Adrenal gland (tissue), 12 donors: ENCODE measurements around the gene FAM193B. TPM values are rescaled to one million over a fixed set of nuclear protein-coding genes. Genes with fewer than 3 reads are reported as not detected.

ENCODE experiments used
- DNase-seq, 7 donors: peaks; one replicate each; pipeline ENCODE4 v3.0.0-alpha.2; 2019 to 2020
- H3K27ac ChIP-seq, 5 donors: fragments of 200-600 bp; sonication (generic) in 4 of 5; 1 replicate in 3 of 5; 2 replicates in 2 of 5; pipeline versions ENCODE4 v1.5.1 to v1.8.0; 2016 to 2020; ENCODE audit warnings: mild to moderate bottlenecking in 1 of 5
- H3K27me3 ChIP-seq: fragments of 200-600 bp; 2 replicates; pipeline ENCODE4 v1.8.0; 2021
- H3K36me3 ChIP-seq, 2 donors: fragments of 200-600 bp; replicated peaks in 1 of 2; 1 replicate in 1 of 2; 2 replicates in 1 of 2; pipeline versions ENCODE4 v1.5.1 to v1.8.0; 2018 to 2022
- H3K4me1 ChIP-seq, 2 donors: fragments of 200-600 bp; replicated peaks in 1 of 2; 1 replicate in 1 of 2; 2 replicates in 1 of 2; pipeline versions ENCODE4 v1.5.1 to v1.8.0; 2018 to 2021
- H3K4me3 ChIP-seq, 4 donors: fragments of 200-600 bp; sonication (generic) in 3 of 4; one replicate each; pipeline ENCODE4 v1.5.1; 2016 to 2018
- H3K9me3 ChIP-seq, 3 donors: fragments of 200-600 bp; sonication (generic) in 1 of 3; replicated peaks in 1 of 3; 1 replicate in 2 of 3; 2 replicates in 1 of 3; pipeline versions ENCODE4 v1.5.1 to v1.8.0; 2016 to 2021
- POLR2A ChIP-seq, 2 donors: fragments of 450-650 bp; IDR thresholded peaks; one replicate each; pipeline ENCODE4 v1.6.1; 2017; ENCODE audit warnings: antibody characterized with exemption in 2 of 2, mild to moderate bottlenecking in 2 of 2, moderate library complexity in 1 of 2
- WGBS, 4 donors: extraction: QIAGEN DNeasy Blood & Tissue Kit in 2 of 4; methylation state at CpG; one replicate each; pipeline versions ENCODE4 v1.1.5 to v1.1.7; 2013 to 2017; 5-methylcytosine and 5-hydroxymethylcytosine counted together
- intact Hi-C, 2 donors: fragments of 100-400 bp; cut with DNase I; formaldehyde crosslinking; loops; one replicate each; pipeline versions ENCODE4 v1.14.1 to v1.15.0; 2022 to 2023
- polyA plus RNA-seq, 3 donors: library from polyadenylated mRNA; stranded (reverse); fragments of 200-250 nt in 2 of 3; fragments of 350-450 nt in 1 of 3; fragmentation: Illumina TruSeq in 1 of 3; extraction: RNeasy Lipid Tissue Mini Kit (QIAGEN cat#74804) in 1 of 3; gene quantifications; one replicate each; pipeline ENCODE4 v1.2.3, GENCODE V29; 2013 to 2014
- total RNA-seq, 9 donors: library from RNA; depleted of rRNA in 4 of 9; stranded (reverse); fragments of >200 nt in 4 of 9; fragments of 120-200 nt in 1 of 9; fragmentation: NEBNext Ultra II Directional in 1 of 9; extraction: Animal tissue kit (Norgen Biotek cat#: 25700) in 1 of 9; gene quantifications; one replicate each; pipeline versions ENCODE4 v1.1.0 to v1.2.4, GENCODE V29; 2013 to 2023
- TF ChIP-seq, protein P1 (sequence below), 6 experiments: fragments of 450-650 bp in 4 of 6; fragments of 200-600 bp in 2 of 6; sonication (generic) in 1 of 6; IDR thresholded peaks; 1 replicate in 5 of 6; 2 replicates in 1 of 6; pipeline versions ENCODE4 v1.5.1 to v1.8.0; 2016 to 2021; ENCODE audit warnings: antibody characterized with exemption in 6 of 6, mild to moderate bottlenecking in 2 of 6, moderate library complexity in 1 of 6
- donor health status: healthy with polysubstance abuse.
- donor health status: Bipolar disorder and iron deficiency.
- donor health status: DM: yes; HTN: yes; CAD: no.
- donor health status: DM: no; HTN: no; CAD: no.
- donor health status: DM: no; HTN: no; CAD: no.
- donor health status: DM: yes; HTN: yes; CAD: no.

The FAM193B gene
- total and polyA plus RNA-seq, 12 donors, result 18.4 to 851 (median 44.0) TPM

DNA sequence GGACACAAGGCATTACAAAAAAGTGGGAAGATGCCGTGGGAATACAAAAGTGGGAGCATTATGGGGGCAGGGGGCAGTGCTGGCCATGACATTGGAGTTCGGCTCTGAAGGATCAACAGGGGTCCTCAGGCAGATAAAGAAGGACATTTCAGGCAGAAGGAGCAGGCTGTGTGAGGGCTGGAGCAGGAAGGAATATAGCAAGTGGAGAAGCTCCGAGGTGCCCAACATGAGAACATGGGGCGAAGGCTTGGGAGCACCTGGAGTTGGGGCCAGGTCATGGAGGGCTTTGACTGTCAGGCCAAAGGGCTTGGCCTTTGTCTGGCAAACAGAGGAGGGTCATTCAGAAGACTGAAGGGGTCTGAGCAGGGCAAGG, 48.1 kb upstream of the FAM193B start:
- 60 to 63% (median 60%) methylated on average over 4 of the region's 4 CpGs for WGBS, 4 donors
- Histone ChIP-seq H3K36me3 (no peaks in the 10 kb centered on the region), H3K27me3 (no peaks in the 10 kb centered on the region), H3K27ac (peak overlapping the region in 3 of 5 donors; percentile 3 to 81 (median 65)), H3K4me1 (peaks cover 26 to 30% of the 10 kb centered on the region in 2 donors), H3K4me3 (no peak overlapping the region), H3K9me3 (no peaks in the 10 kb centered on the region)
- intact Hi-C loops, result no loop called here
- DNase-seq, result peak in 2 of 7 donors; percentile 19 to 32
- no peak for TF ChIP-seq POLR2A (IDR thresholded peaks at IDR 0.05)
- TF ChIP-seq, protein P1, sequence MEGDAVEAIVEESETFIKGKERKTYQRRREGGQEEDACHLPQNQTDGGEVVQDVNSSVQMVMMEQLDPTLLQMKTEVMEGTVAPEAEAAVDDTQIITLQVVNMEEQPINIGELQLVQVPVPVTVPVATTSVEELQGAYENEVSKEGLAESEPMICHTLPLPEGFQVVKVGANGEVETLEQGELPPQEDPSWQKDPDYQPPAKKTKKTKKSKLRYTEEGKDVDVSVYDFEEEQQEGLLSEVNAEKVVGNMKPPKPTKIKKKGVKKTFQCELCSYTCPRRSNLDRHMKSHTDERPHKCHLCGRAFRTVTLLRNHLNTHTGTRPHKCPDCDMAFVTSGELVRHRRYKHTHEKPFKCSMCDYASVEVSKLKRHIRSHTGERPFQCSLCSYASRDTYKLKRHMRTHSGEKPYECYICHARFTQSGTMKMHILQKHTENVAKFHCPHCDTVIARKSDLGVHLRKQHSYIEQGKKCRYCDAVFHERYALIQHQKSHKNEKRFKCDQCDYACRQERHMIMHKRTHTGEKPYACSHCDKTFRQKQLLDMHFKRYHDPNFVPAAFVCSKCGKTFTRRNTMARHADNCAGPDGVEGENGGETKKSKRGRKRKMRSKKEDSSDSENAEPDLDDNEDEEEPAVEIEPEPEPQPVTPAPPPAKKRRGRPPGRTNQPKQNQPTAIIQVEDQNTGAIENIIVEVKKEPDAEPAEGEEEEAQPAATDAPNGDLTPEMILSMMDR (IDR thresholded peaks at IDR 0.05), result no peak

DNA sequence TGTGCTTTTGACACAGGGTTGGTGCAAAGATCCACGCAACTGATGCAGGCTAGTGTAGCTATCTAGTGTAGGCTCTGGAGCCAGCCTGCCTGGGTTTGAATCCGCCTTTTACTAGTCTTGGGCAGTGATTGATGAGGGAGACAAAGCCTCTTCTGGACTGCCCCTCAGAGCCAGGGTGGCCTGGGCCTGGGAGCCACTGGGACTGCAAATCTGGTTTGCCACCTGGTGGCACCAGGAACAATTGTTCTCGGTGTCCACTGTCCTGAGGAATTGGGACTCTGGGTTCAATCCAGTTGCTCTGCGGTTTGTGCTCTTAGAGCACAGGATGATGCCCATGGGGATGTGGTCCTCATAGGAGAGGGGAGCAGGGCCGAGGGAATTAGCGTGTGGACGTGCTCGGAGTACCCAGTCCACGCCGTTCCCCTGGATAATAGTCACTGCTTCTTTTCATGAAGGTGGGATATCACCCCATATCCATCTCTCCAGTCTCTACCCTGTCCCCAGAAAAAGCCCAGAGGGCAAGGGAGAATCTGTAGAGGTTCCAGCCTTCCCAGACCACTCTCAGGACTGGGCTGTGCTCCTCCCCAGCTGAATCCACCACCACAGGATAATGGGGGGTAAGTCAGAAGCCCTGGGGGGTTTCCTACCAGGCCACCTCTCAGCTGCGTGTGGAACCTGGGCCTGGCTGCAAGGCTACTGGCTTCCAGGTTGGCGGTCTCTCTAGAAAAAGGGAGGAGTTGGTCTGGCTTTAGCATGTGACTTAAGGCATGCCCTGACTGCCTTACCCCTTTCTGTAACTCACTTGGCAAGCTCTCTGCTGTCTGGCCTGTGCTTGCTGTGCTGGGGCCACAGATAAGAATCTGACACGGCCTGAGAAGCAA, 47.5 kb upstream of the FAM193B start:
- no peak overlapping the region for H3K4me3 ChIP-seq
- peak; percentile 53 to 93 (median 89) for DNase-seq
- peak overlapping the region in 4 of 5 donors; percentile 27 to 81 (median 58) for H3K27ac ChIP-seq
- H3K27me3 ChIP-seq, result no peaks in the 10 kb centered on the region
- peak; percentile 39 to 92 for TF ChIP-seq POLR2A (IDR thresholded peaks at IDR 0.05)
- TF ChIP-seq, protein P1 (IDR thresholded peaks at IDR 0.05), result no peak
- intact Hi-C loops, result no loop called here
- peaks cover 0 to under 1% of the 10 kb centered on the region in 2 donors for H3K36me3 ChIP-seq
- peaks cover 22 to 24% of the 10 kb centered on the region in 2 donors for H3K4me1 ChIP-seq
- H3K9me3 ChIP-seq, result no peaks in the 10 kb centered on the region
- WGBS, 4 donors, result 73 to 85% (median 79%) methylated on average over 8 to 13 of the region's 13 CpGs

DNA sequence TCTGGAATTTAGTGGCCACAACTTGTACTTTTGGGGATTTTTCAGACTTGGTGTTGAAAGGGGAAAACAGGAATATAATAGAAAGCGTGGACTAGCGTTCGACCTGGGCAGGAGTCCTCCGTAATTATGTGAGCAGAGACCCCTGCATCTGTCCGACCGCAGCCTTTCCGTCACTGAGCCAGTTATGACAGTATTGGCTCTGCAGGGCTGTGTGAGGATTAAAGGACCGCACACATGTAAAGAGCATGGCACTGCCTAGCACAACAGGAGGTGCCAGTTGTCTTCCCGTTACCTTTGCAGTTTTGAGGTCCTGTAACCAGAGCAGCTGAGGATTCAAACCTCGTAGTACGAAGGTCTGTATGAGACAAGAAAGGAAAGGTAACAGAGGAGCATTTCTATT, 46.8 kb upstream of the FAM193B start:
- intact Hi-C loops, result no loop called here
- 89 to 94% (median 92%) methylated on average over 11 of the region's 11 CpGs for WGBS, 4 donors
- TF ChIP-seq, protein P1 (IDR thresholded peaks at IDR 0.05), result no peak
- no peak for TF ChIP-seq POLR2A (IDR thresholded peaks at IDR 0.05)
- Histone ChIP-seq H3K4me3 (peak overlapping the region in 2 of 4 donors; percentile 90 to 98), H3K27ac (peak overlapping the region in 1 of 5 donors; percentile 52), H3K4me1 (peaks cover 22 to 24% of the 10 kb centered on the region in 2 donors), H3K36me3 (peaks cover 0 to 8% of the 10 kb centered on the region in 2 donors), H3K9me3 (no peaks in the 10 kb centered on the region), H3K27me3 (no peaks in the 10 kb centered on the region)
- peak in 1 of 7 donors; percentile 14 for DNase-seq

DNA sequence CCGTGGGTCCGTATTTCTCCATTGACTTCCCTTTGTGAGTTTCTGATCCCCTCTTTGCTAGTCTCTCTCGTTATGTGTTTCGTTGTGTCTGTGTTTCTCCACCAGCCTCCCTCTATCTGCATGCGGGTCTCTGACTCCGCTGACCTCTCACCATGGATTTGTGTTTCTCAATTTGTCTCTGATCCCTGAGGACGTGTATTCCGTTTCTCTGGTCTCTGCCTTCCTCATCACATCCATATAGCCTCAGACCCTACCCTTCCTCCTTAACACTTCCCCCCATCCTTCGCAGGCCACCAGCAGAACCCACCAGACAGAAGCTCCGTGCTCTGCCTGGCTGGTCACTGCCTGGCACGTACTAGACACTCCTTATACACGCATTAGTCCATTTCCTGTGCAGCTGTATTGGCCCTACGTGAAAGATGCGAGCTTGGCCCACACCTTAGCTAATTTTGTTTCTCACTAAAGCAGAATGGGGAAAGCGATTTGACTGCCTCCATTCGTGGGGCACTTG, 46.2 kb upstream of the FAM193B start:
- 1 to 8% (median 6%) methylated on average over 14 to 16 of the region's 16 CpGs for WGBS, 4 donors
- Histone ChIP-seq H3K4me1 (peaks cover 22 to 24% of the 10 kb centered on the region in 2 donors), H3K27me3 (no peaks in the 10 kb centered on the region), H3K4me3 (peak overlapping the region; percentile 27 to 98 (median 64)), H3K9me3 (no peaks in the 10 kb centered on the region), H3K27ac (peak overlapping the region; percentile 3 to 94 (median 87)), H3K36me3 (peaks cover 0 to 13% of the 10 kb centered on the region in 2 donors)
- DNase-seq, result peak in 3 of 7 donors; percentile 31 to 60 (median 32)
- peak in 1 of 2 donors; percentile 3 for TF ChIP-seq POLR2A (IDR thresholded peaks at IDR 0.05)
- TF ChIP-seq, protein P1 (IDR thresholded peaks at IDR 0.05), result no peak
- intact Hi-C loops, result no loop called here
